ENCODE data around the gene IRF7.

The IRF7 gene

GRCh38 chr11:596374-596773 is 19.4 kb downstream of the IRF7 start:
- TF ChIP-seq, protein P1, sequence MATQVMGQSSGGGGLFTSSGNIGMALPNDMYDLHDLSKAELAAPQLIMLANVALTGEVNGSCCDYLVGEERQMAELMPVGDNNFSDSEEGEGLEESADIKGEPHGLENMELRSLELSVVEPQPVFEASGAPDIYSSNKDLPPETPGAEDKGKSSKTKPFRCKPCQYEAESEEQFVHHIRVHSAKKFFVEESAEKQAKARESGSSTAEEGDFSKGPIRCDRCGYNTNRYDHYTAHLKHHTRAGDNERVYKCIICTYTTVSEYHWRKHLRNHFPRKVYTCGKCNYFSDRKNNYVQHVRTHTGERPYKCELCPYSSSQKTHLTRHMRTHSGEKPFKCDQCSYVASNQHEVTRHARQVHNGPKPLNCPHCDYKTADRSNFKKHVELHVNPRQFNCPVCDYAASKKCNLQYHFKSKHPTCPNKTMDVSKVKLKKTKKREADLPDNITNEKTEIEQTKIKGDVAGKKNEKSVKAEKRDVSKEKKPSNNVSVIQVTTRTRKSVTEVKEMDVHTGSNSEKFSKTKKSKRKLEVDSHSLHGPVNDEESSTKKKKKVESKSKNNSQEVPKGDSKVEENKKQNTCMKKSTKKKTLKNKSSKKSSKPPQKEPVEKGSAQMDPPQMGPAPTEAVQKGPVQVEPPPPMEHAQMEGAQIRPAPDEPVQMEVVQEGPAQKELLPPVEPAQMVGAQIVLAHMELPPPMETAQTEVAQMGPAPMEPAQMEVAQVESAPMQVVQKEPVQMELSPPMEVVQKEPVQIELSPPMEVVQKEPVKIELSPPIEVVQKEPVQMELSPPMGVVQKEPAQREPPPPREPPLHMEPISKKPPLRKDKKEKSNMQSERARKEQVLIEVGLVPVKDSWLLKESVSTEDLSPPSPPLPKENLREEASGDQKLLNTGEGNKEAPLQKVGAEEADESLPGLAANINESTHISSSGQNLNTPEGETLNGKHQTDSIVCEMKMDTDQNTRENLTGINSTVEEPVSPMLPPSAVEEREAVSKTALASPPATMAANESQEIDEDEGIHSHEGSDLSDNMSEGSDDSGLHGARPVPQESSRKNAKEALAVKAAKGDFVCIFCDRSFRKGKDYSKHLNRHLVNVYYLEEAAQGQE (IDR thresholded peaks at IDR 0.05; ENCODE audit: low read depth) = no peak
- no peak for TF ChIP-seq EGR1 (IDR thresholded peaks at IDR 0.05)
- TF ChIP-seq ZBTB7A (IDR thresholded peaks at IDR 0.05; ENCODE audit: low read depth) = no peak
- no peak for TF ChIP-seq TCF12 (IDR thresholded peaks at IDR 0.05; ENCODE audit: low read depth)
- TF ChIP-seq, protein P2, sequence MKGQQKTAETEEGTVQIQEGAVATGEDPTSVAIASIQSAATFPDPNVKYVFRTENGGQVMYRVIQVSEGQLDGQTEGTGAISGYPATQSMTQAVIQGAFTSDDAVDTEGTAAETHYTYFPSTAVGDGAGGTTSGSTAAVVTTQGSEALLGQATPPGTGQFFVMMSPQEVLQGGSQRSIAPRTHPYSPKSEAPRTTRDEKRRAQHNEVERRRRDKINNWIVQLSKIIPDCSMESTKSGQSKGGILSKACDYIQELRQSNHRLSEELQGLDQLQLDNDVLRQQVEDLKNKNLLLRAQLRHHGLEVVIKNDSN (IDR thresholded peaks at IDR 0.05) = no peak
- TF ChIP-seq CEBPB (IDR thresholded peaks at IDR 0.05) = no peak
- no peak for TF ChIP-seq NFIC (IDR thresholded peaks at IDR 0.05)
- TF ChIP-seq, protein P3, sequence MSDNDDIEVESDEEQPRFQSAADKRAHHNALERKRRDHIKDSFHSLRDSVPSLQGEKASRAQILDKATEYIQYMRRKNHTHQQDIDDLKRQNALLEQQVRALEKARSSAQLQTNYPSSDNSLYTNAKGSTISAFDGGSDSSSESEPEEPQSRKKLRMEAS (IDR thresholded peaks at IDR 0.05) = no peak
- TF ChIP-seq FOXM1 (IDR thresholded peaks at IDR 0.05; ENCODE audit: borderline replicate concordance, low read depth) = no peak
- no peak for TF ChIP-seq EP300 (IDR thresholded peaks at IDR 0.05; ENCODE audit: borderline replicate concordance)
- TF ChIP-seq YY1 (IDR thresholded peaks at IDR 0.05; ENCODE audit: low read depth) = no peak

DNA sequence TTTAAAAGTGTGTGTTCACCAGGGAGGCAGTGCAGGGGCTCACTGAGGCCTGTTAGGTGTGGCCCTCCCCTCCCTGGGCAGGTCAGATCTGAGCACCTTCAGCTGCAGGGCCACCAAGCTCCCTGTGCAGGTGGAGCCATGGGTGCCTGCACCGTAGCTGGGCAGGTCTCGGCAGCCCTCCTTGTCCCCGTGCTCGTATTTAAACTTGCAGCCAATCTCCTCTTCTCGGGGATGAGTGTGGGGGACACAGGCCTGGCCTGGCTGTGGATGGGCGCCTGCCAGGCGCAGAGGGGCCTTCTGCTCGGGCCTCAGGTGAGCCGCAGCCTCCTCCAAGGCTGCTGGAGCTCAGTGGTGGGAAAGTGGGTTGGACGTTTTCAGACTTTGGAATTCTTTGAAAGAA is 20.4 kb downstream of the IRF7 start:
- TF ChIP-seq TCF12 (IDR thresholded peaks at IDR 0.05; ENCODE audit: low read depth) = no peak
- no peak for TF ChIP-seq CEBPB (IDR thresholded peaks at IDR 0.05)
- no peak for TF ChIP-seq NFIC (IDR thresholded peaks at IDR 0.05)
- no peak for TF ChIP-seq TAF1 (IDR thresholded peaks at IDR 0.05; ENCODE audit: low read depth)
- TF ChIP-seq EGR1 (IDR thresholded peaks at IDR 0.05) = no peak
- TF ChIP-seq, protein P2 (IDR thresholded peaks at IDR 0.05) = no peak
- TF ChIP-seq TEAD4 (IDR thresholded peaks at IDR 0.05) = no peak
- no peak for TF ChIP-seq EP300 (IDR thresholded peaks at IDR 0.05; ENCODE audit: borderline replicate concordance)
- TF ChIP-seq FOXM1 (IDR thresholded peaks at IDR 0.05; ENCODE audit: borderline replicate concordance, low read depth) = no peak
- TF ChIP-seq YY1 (IDR thresholded peaks at IDR 0.05; ENCODE audit: low read depth) = no peak
- TF ChIP-seq, protein P1 (IDR thresholded peaks at IDR 0.05; ENCODE audit: low read depth) = no peak
- no peak for TF ChIP-seq CREB1 (IDR thresholded peaks at IDR 0.05; ENCODE audit: low read depth)
- no peak for TF ChIP-seq ZBTB7A (IDR thresholded peaks at IDR 0.05; ENCODE audit: low read depth)
- TF ChIP-seq, protein P3 (IDR thresholded peaks at IDR 0.05) = no peak
- TF ChIP-seq RAD21 (IDR thresholded peaks at IDR 0.05; ENCODE audit: low read depth) = no peak

DNA sequence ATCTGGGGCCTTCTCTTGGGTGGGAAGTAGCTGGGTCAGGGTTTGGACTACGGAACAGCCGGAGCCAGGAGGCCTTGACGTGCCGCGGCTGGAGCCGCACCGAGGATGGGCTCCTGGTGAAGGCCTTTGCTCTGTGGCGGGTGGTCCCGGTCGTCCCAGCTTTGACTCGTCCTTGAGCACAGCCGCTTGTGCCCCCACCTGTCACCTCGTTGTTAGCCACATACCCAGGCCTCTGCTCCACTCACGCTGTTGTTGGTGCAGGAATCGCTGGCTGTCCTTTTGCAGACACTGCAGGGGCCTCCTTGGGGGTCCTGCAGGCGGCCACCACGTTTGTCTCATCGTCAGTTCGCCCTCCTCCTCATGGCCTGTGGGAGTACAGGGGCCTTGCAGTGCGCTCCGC is 22.4 kb downstream of the IRF7 start:
- no peak for TF ChIP-seq YY1 (IDR thresholded peaks at IDR 0.05; ENCODE audit: low read depth)
- TF ChIP-seq NFIC (IDR thresholded peaks at IDR 0.05) = no peak
- TF ChIP-seq TAF1 (IDR thresholded peaks at IDR 0.05; ENCODE audit: low read depth) = no peak
- TF ChIP-seq EP300 (IDR thresholded peaks at IDR 0.05; ENCODE audit: borderline replicate concordance) = no peak
- TF ChIP-seq CEBPB (IDR thresholded peaks at IDR 0.05) = no peak
- TF ChIP-seq, protein P3 (IDR thresholded peaks at IDR 0.05) = no peak
- TF ChIP-seq, protein P2 (IDR thresholded peaks at IDR 0.05) = no peak
- no peak for TF ChIP-seq RAD21 (IDR thresholded peaks at IDR 0.05; ENCODE audit: low read depth)
- no peak for TF ChIP-seq CREB1 (IDR thresholded peaks at IDR 0.05; ENCODE audit: low read depth)
- no peak for TF ChIP-seq FOXM1 (IDR thresholded peaks at IDR 0.05; ENCODE audit: borderline replicate concordance, low read depth)
- no peak for TF ChIP-seq TEAD4 (IDR thresholded peaks at IDR 0.05)
- no peak for TF ChIP-seq TCF12 (IDR thresholded peaks at IDR 0.05; ENCODE audit: low read depth)
- TF ChIP-seq ZBTB7A (IDR thresholded peaks at IDR 0.05; ENCODE audit: low read depth) = no peak
- TF ChIP-seq, protein P1 (IDR thresholded peaks at IDR 0.05; ENCODE audit: low read depth) = no peak
- no peak for TF ChIP-seq EGR1 (IDR thresholded peaks at IDR 0.05)

DNA sequence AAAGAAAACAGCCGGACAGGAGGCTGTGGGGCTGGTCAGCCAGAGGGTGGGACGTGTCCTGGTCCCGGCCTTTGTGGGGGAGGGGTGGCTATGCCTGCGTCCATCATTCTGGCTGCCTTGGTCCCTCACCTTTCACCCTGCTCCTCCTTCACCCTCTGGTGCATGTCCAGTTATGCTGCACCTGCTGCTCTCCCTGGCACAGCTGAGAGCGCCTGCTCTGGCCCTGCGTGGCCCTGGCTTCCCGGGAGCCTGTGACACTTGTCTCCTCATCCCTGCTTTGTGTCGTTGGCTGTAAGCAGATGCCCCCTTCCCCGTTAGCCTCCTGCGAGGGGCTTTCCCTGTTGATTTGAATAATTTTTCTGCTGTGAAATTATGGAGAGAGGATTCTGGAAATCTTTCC is 22.8 kb downstream of the IRF7 start:
- TF ChIP-seq, protein P3 (IDR thresholded peaks at IDR 0.05) = no peak
- no peak for TF ChIP-seq EGR1 (IDR thresholded peaks at IDR 0.05)
